Upper lobe of left lung (tissue), 6 donors: ENCODE data around the gene CLCN2. TPM values are rescaled to one million over a fixed set of nuclear protein-coding genes. Genes with fewer than 3 reads are reported as not detected.
A peak's percentile ranks its signal among the peaks of the same experiment; 100 is the strongest.

Experiments used
- ATAC-seq, 2 donors: fragments of 200-7000 bp; cut with Tn5 transposase; one replicate each; pipeline ENCODE4 v1.9.1; 2022; ENCODE audit warnings: mild to moderate bottlenecking in 2 of 2, moderate library complexity in 2 of 2; ENCODE audit not compliant: low FRiP score in 2 of 2
- DNase-seq, 2 donors: peaks; one replicate each; pipeline ENCODE4 v3.0.0-alpha.2; 2019 to 2020
- H3K27ac ChIP-seq, 4 donors: fragments of 200-600 bp; sonication (generic); one replicate each; pipeline ENCODE4 v1.5.1; 2016 to 2019
- H3K27me3 ChIP-seq, 4 donors: fragments of 200-600 bp; sonication (generic); one replicate each; pipeline ENCODE4 v1.5.1; 2017 to 2019
- H3K36me3 ChIP-seq, 4 donors: fragments of 200-600 bp; sonication (generic); one replicate each; pipeline ENCODE4 v1.5.1; 2016 to 2019
- H3K4me1 ChIP-seq, 4 donors: fragments of 200-600 bp; sonication (generic); one replicate each; pipeline ENCODE4 v1.5.1; 2018 to 2019
- H3K4me3 ChIP-seq, 4 donors: fragments of 200-600 bp; sonication (generic); one replicate each; pipeline ENCODE4 v1.5.1; 2017 to 2019; ENCODE audit warnings: mild to moderate bottlenecking in 2 of 4, moderate library complexity in 1 of 4
- H3K9me3 ChIP-seq, 4 donors: fragments of 200-600 bp; sonication (generic); one replicate each; pipeline ENCODE4 v1.5.1; 2018 to 2019
- CTCF ChIP-seq, 6 experiments: fragments of 450-650 bp in 4 of 6; fragments of 200-600 bp in 2 of 6; sonication (generic) in 2 of 6; IDR thresholded peaks; one replicate each; pipeline ENCODE4 v1.5.1; 2016 to 2019; ENCODE audit warnings: antibody characterized with exemption in 6 of 6
- EP300 ChIP-seq, 4 donors: sonication (generic); formaldehyde crosslinking; IDR thresholded peaks; one replicate each; pipeline ENCODE4 v1.5.1; 2017; ENCODE audit warnings: antibody characterized with exemption in 4 of 4, control low read depth in 2 of 4
- POLR2A ChIP-seq, 4 donors: fragments of 450-650 bp; IDR thresholded peaks; one replicate each; pipeline ENCODE4 v1.5.1; 2016 to 2017; ENCODE audit warnings: antibody characterized with exemption in 4 of 4, mild to moderate bottlenecking in 2 of 4
- POLR2AphosphoS5 ChIP-seq, 2 donors: sonication (generic); formaldehyde crosslinking; IDR thresholded peaks; one replicate each; pipeline ENCODE4 v1.5.1; 2017; ENCODE audit warnings: antibody characterized with exemption in 2 of 2
- WGBS, 2 donors: methylation state at CpG; one replicate each; pipeline ENCODE4 v1.1.5; 2017 to 2018; 5-methylcytosine and 5-hydroxymethylcytosine counted together
- total RNA-seq, 6 donors: library from RNA; depleted of rRNA in 4 of 6; stranded (reverse); fragments of >200 nt in 4 of 6; gene quantifications; one replicate each; pipeline versions ENCODE4 v1.1.0 to v1.2.1, GENCODE V29; 2016 to 2021
- donor health status: DM: no; HTN: no; CAD: no; lungs with moderate emphysema.
- donor health status: DM: no; HTN: yes; CAD: no; lungs with severe emphysema.

CLCN2 gene
- total RNA-seq, 6 donors from 2014 or later: 3.0 to 14.7 (median 5.3) TPM

- Histone ChIP-seq H3K36me3 (peaks cover 0 to 17% (median 0%) of the 10 kb centered on the region in 4 donors), H3K4me1 (no peaks in the 10 kb centered on the region), H3K27me3 (no peaks in the 10 kb centered on the region), H3K27ac (no peak overlapping the region), H3K4me3 (no peak overlapping the region), H3K9me3 (no peaks in the 10 kb centered on the region)
- DNase-seq: peak in 1 of 2 donors; percentile 39
- TF ChIP-seq POLR2AphosphoS5 (IDR thresholded peaks at IDR 0.05) (no peak), CTCF (IDR thresholded peaks at IDR 0.05) (peak; percentile 56 to 77 (median 68))
- peak; percentile 26 to 62 for ATAC-seq
- 34 to 53% methylated on average over 2 to 3 of the region's 18 CpGs for WGBS, 2 donors
Measured at GRCh38 chr3:184354121-184354728, 7.2 kb downstream of the CLCN2 start.

GRCh38 chr3:184353546-184353941 is 7.9 kb downstream of the CLCN2 start:
- no peak overlapping the region for H3K27ac ChIP-seq
- 91 to 100% methylated on average over 5 to 11 of the region's 11 CpGs for WGBS, 2 donors
- TF ChIP-seq POLR2A (IDR thresholded peaks at IDR 0.05) (no peak), EP300 (IDR thresholded peaks at IDR 0.05) (no peak), POLR2AphosphoS5 (IDR thresholded peaks at IDR 0.05) (no peak), CTCF (IDR thresholded peaks at IDR 0.05) (no peak)
- H3K27me3 ChIP-seq: no peaks in the 10 kb centered on the region
- no peak for DNase-seq
- H3K9me3 ChIP-seq: no peaks in the 10 kb centered on the region
- no peak overlapping the region for H3K4me3 ChIP-seq
- no peak for ATAC-seq
- H3K4me1 ChIP-seq: no peaks in the 10 kb centered on the region
- peaks cover 0 to 17% (median 0%) of the 10 kb centered on the region in 4 donors for H3K36me3 ChIP-seq

GRCh38 chr3:184352897-184353545 is 8.4 kb downstream of the CLCN2 start:
- Histone ChIP-seq H3K4me3 (no peak overlapping the region), H3K27me3 (no peaks in the 10 kb centered on the region), H3K4me1 (no peaks in the 10 kb centered on the region), H3K36me3 (peaks cover 0 to 17% (median 0%) of the 10 kb centered on the region in 4 donors), H3K9me3 (no peaks in the 10 kb centered on the region), H3K27ac (no peak overlapping the region)
- DNase-seq (no peak), ATAC-seq (no peak)
- TF ChIP-seq CTCF (IDR thresholded peaks at IDR 0.05): no peak
- TF ChIP-seq POLR2A (IDR thresholded peaks at IDR 0.05): no peak
- no peak for TF ChIP-seq POLR2AphosphoS5 (IDR thresholded peaks at IDR 0.05)
- no peak for TF ChIP-seq EP300 (IDR thresholded peaks at IDR 0.05)
- WGBS, 2 donors: 93 to 100% methylated on average over 1 to 6 of the region's 11 CpGs

- no peak overlapping the region for H3K4me3 ChIP-seq
- WGBS, 2 donors: 84 to 91% methylated on average over 15 of the region's 15 CpGs
- H3K36me3 ChIP-seq: peaks cover 0 to 11% (median 0%) of the 10 kb centered on the region in 4 donors
- H3K27ac ChIP-seq: no peak overlapping the region
- H3K27me3 ChIP-seq: no peaks in the 10 kb centered on the region
- no peaks in the 10 kb centered on the region for H3K4me1 ChIP-seq
- H3K9me3 ChIP-seq: no peaks in the 10 kb centered on the region
- DNase-seq: no peak
- no peak for TF ChIP-seq EP300 (IDR thresholded peaks at IDR 0.05)
- TF ChIP-seq POLR2A (IDR thresholded peaks at IDR 0.05): no peak
- TF ChIP-seq POLR2AphosphoS5 (IDR thresholded peaks at IDR 0.05): no peak
- TF ChIP-seq CTCF (IDR thresholded peaks at IDR 0.05): no peak
- ATAC-seq: peak in 1 of 2 donors; percentile 15
Measured at GRCh38 chr3:184352149-184352785, 9.1 kb downstream of the CLCN2 start.
